Stimulated activated CD4-positive, alpha-beta T cell treated with anti-CD3 and anti-CD28 coated beads, Interleukin-1b, Interleukin-23, amount 100 ng/mL, for 1 hour (primary cell): ENCODE results near the gene CC2D2B.
"Not testable (repeated sequence)": the region's sequence is repeated elsewhere in the genome, so short reads cannot be mapped to it uniquely, and the experiment has no call there.

Experiments
- DNase-seq, 2 donors: peaks; one replicate each; pipeline ENCODE4 v3.0.0-alpha.2; 2020; ENCODE audit warnings: low read depth in 2 of 2

Gene CC2D2B

GRCh38 chr10:96014473-96015102 is 106.8 kb downstream of the CC2D2B start:
- no peak for DNase-seq

GRCh38 chr10:96017191-96017687 is 109.5 kb downstream of the CC2D2B start:
- DNase-seq = no peak

- DNase-seq = no peak
These were observed 113.6 kb downstream of the CC2D2B start for GRCh38 chr10:96021332-96021731.

- no peak for DNase-seq
These were observed 115.0 kb downstream of the CC2D2B start for GRCh38 chr10:96022739-96023138.

- no peak for DNase-seq
These were observed 115.4 kb downstream of the CC2D2B start for GRCh38 chr10:96023168-96023567.

GRCh38 chr10:96025566-96025965 is 117.8 kb downstream of the CC2D2B start:
- DNase-seq = no peak

GRCh38 chr10:96034625-96035024 is 126.8 kb downstream of the CC2D2B start:
- DNase-seq = no peak

GRCh38 chr10:96038476-96039387 is 131.0 kb downstream of the CC2D2B start:
- no peak for DNase-seq

- DNase-seq = no peak
These were observed 133.4 kb downstream of the CC2D2B start for GRCh38 chr10:96041146-96041545.

- peak; percentile 37 to 64 for DNase-seq
These were observed 135.5 kb downstream of the CC2D2B start, which contains the start of gene CCNJ for GRCh38 chr10:96043033-96043892. Gene CCNJ (plus strand): TSS chr10:96043583. CDS start chr10:96044394, 811 bp downstream.

GRCh38 chr10:96043893-96044715 is 136.3 kb downstream of the CC2D2B start:
- DNase-seq = peak in 1 of 2 donors; percentile 12

- DNase-seq = no peak
These were observed 137.0 kb downstream of the CC2D2B start for GRCh38 chr10:96044736-96045135.

GRCh38 chr10:96046546-96046945 is 138.8 kb downstream of the CC2D2B start:
- no peak for DNase-seq

GRCh38 chr10:96047004-96047649 is 139.4 kb downstream of the CC2D2B start:
- no peak for DNase-seq

GRCh38 chr10:96047925-96048324 is 140.2 kb downstream of the CC2D2B start:
- not testable (repeated sequence) for DNase-seq

- DNase-seq = no peak
These were observed 141.6 kb downstream of the CC2D2B start for GRCh38 chr10:96049340-96049739.

GRCh38 chr10:96053985-96054384 is 146.2 kb downstream of the CC2D2B start:
- no peak for DNase-seq

GRCh38 chr10:96056787-96057186 is 149.0 kb downstream of the CC2D2B start:
- DNase-seq = no peak

- DNase-seq = no peak
These were observed 153.5 kb downstream of the CC2D2B start for GRCh38 chr10:96061232-96061631.

- no peak for DNase-seq
These were observed 164.9 kb downstream of the CC2D2B start for GRCh38 chr10:96072674-96073073.
